ENCODE data around the gene RHEBL1.
"Not testable (repeated sequence)": the region's sequence is repeated elsewhere in the genome, so short reads cannot be mapped to it uniquely, and the experiment has no call there.

RHEBL1 gene

GRCh38 chr12:49088932-49089330 is 19.2 kb upstream of the RHEBL1 start:
- DNase-seq: no peak

GRCh38 chr12:49088150-49088931 is 18.6 kb upstream of the RHEBL1 start:
- DNase-seq: peak; percentile 84

- DNase-seq: no peak
Measured at GRCh38 chr12:49086116-49086515, 16.3 kb upstream of the RHEBL1 start.

GRCh38 chr12:49084438-49084837 is 14.7 kb upstream of the RHEBL1 start:
- no peak for DNase-seq

GRCh38 chr12:49079793-49080192 is 10.0 kb upstream of the RHEBL1 start:
- no peak for DNase-seq

GRCh38 chr12:49070971-49071370 is 1.2 kb upstream of the RHEBL1 start:
- no peak for DNase-seq

- DNase-seq: no peak
Measured at GRCh38 chr12:49068879-49069506, 786 bp downstream of the RHEBL1 start.

GRCh38 chr12:49066120-49066519 is 3.7 kb downstream of the RHEBL1 start:
- DNase-seq: no peak

GRCh38 chr12:49064767-49065152 is 5.0 kb downstream of the RHEBL1 start:
- no peak for DNase-seq

- DNase-seq: not testable (repeated sequence)
Measured at GRCh38 chr12:49061916-49062315, 7.9 kb downstream of the RHEBL1 start.

- no peak for DNase-seq
Measured at GRCh38 chr12:49061157-49061650, 8.6 kb downstream of the RHEBL1 start.

- peak; percentile 82 for DNase-seq
Measured at GRCh38 chr12:49060237-49061156, 9.3 kb downstream of the RHEBL1 start, which contains the start of gene KMT2D. Gene KMT2D, minus strand, starts transcription at chr12:49060794. Its CDS starts 5,470 bp downstream, at chr12:49055324.

- no peak for DNase-seq
Measured at GRCh38 chr12:49059299-49060171, 10.2 kb downstream of the RHEBL1 start.

- DNase-seq: no peak
Measured at GRCh38 chr12:49059045-49059298, 10.8 kb downstream of the RHEBL1 start.

- DNase-seq: no peak
Measured at GRCh38 chr12:49058366-49059044, 11.3 kb downstream of the RHEBL1 start.

- DNase-seq: peak; percentile 76
Measured at GRCh38 chr12:49057888-49058287, 11.9 kb downstream of the RHEBL1 start.

GRCh38 chr12:49055978-49056754 is 13.6 kb downstream of the RHEBL1 start:
- peak; percentile 22 for DNase-seq

- DNase-seq: no peak
Measured at GRCh38 chr12:49055092-49055491, 14.7 kb downstream of the RHEBL1 start.

- DNase-seq: no peak
Measured at GRCh38 chr12:49054524-49054923, 15.3 kb downstream of the RHEBL1 start.

- DNase-seq: no peak
Measured at GRCh38 chr12:49054096-49054495, 15.7 kb downstream of the RHEBL1 start.

Measured in NCI-H2029 (cell line).